ENCODE data around the gene SMYD5. TPM values are rescaled to one million over a fixed set of nuclear protein-coding genes. Genes with fewer than 3 reads are reported as not detected.

Gene SMYD5
- total and polyA plus RNA-seq, 9 of the 15 experiments (the other 6 are each of a cell fraction or from before 2014, with no cell fraction given), result 11.4 to 56.8 (median 32.0) TPM

- ChIA-PET CTCF (ENCODE audit: low intra/inter-chr PET ratio) (no interaction called here), POLR2A (no interaction called here)
- DNase-seq (ENCODE audit: extremely low read depth in 1 of 4, low spot score in 3 of 4) (no peak), ATAC-seq (no peak), FAIRE-seq (no peak)
- intact Hi-C loops (cut with micrococcal nuclease) (no loop called here), in situ Hi-C loops (cut with MboI) (no loop called here)
- no peaks in the 10 kb centered on the region for H3K9me1 ChIP-seq (ENCODE audit: control insufficient read depth, insufficient read depth, low read length)
- peaks cover 11 to 29% of the 10 kb centered on the region in 2 experiments; a peak in 4 of 5 replicates for H3K4me1 ChIP-seq (replicated peaks in 1 of 2; ENCODE audit: control insufficient read depth in 2 of 2, insufficient read depth in 2 of 2, low read length in 2 of 2)
- BruUV-seq (replicated peaks), result no TSS peak
- TF ChIP-seq PML (IDR thresholded peaks at IDR 0.05; ENCODE audit: low read length) (no peak), ZNF3 (CRISPR knock-in tag; IDR thresholded peaks at IDR 0.05) (no peak), ZSCAN29 (IDR thresholded peaks at IDR 0.05) (no peak), ZNF277 (CRISPR knock-in tag; IDR thresholded peaks at IDR 0.05; ENCODE audit: borderline replicate concordance) (no peak), IRF2 (CRISPR knock-in tag; IDR thresholded peaks at IDR 0.05) (no peak), SAP30 (IDR thresholded peaks at IDR 0.05; ENCODE audit: borderline replicate concordance, insufficient read depth, low read depth, low read length, poor library complexity, severe bottlenecking) (no peak), GMEB1 (CRISPR knock-in tag; IDR thresholded peaks at IDR 0.05) (no peak), CGGBP1 (CRISPR knock-in tag; IDR thresholded peaks at IDR 0.05) (no peak), HSF4 (CRISPR knock-in tag; IDR thresholded peaks at IDR 0.05; ENCODE audit: borderline replicate concordance) (no peak)
- WGBS (ENCODE audit: insufficient coverage, low coverage, missing lambda C conversion rate), result 50% methylated on average over 10 of the region's 10 CpGs
- no peaks in the 10 kb centered on the region for H3K36me3 ChIP-seq (ENCODE audit: control insufficient read depth, insufficient read depth, low read length)
- no peak overlapping the region for H3K4me3 ChIP-seq
- no peak overlapping the region for H3K9ac ChIP-seq (ENCODE audit: insufficient read depth in 1 of 2, low read depth in 2 of 2, low read length in 2 of 2)
- H3K27me3 ChIP-seq (ENCODE audit: control insufficient read depth in 2 of 2, insufficient read depth in 2 of 2, low read length in 2 of 2), result peaks cover 3 to 35% of the 10 kb centered on the region in 2 experiments; a peak in 3 of 5 replicates
- H3K27ac ChIP-seq (ENCODE audit: extremely low read depth, low read depth, low read length), result no peak overlapping the region
- no peaks in the 10 kb centered on the region for H4K20me1 ChIP-seq (replicated peaks; ENCODE audit: control insufficient read depth, insufficient read depth, low read length)
- H3K9me3 ChIP-seq (replicated peaks; ENCODE audit: control insufficient read depth, insufficient read depth, low read depth, low read length), result no peaks in the 10 kb centered on the region
- no peaks in the 10 kb centered on the region for H3K79me2 ChIP-seq (ENCODE audit: control insufficient read depth, insufficient read depth, low read length)
- H3K4me2 ChIP-seq (ENCODE audit: insufficient read depth, low read length), result no peak overlapping the region
- H2AFZ ChIP-seq (ENCODE audit: low read depth, low read length), result no peak overlapping the region
Observed at GRCh38 chr2:73174244-73174643, 39.8 kb upstream of the SMYD5 start.

Measured in K562 (cell line).